Neural cell (in vitro differentiated cells): Measurements from ENCODE around the gene FAM163B. TPM values are rescaled to one million over a fixed set of nuclear protein-coding genes. Genes with fewer than 3 reads are reported as not detected.

Source experiments
- H2AFZ ChIP-seq: fragments of 200-600, 300-800 bp; sonication (generic), shearing (Covaris generic); 2 replicates; pipeline ENCODE4 v1.6.0; 2014; ENCODE audit warnings: low read depth, mild to moderate bottlenecking, antibody characterized with exemption, low read length, moderate library complexity
- H3F3A ChIP-seq: fragments of 200-600 bp; shearing (Covaris generic); 2 replicates; pipeline ENCODE4 v1.6.1; 2016; ENCODE audit warnings: mild to moderate bottlenecking, moderate library complexity, mixed read lengths, antibody characterized with exemption, low read length; ENCODE audit not compliant: insufficient read depth, poor library complexity, severe bottlenecking
- H3K27ac ChIP-seq: fragments of 200-600, 300-800 bp; sonication (generic), shearing (Covaris generic); 2 replicates; pipeline ENCODE4 v1.5.1; 2014; ENCODE audit warnings: mild to moderate bottlenecking, low read length, moderate library complexity
- H3K27me3 ChIP-seq: fragments of 300-800, 200-600 bp; sonication (generic), shearing (Covaris generic); 2 replicates; pipeline ENCODE4 v1.6.0; 2014; ENCODE audit warnings: mild to moderate bottlenecking, low read depth, low read length, moderate library complexity; ENCODE audit not compliant: insufficient read depth
- H3K36me3 ChIP-seq: fragments of 300-800, 200-600 bp; sonication (generic), shearing (Covaris generic); 2 replicates; pipeline ENCODE4 v1.5.1; 2014; ENCODE audit warnings: mild to moderate bottlenecking, antibody characterized with exemption, low read length, moderate library complexity; ENCODE audit not compliant: insufficient read depth
- H3K4me2 ChIP-seq: fragments of 300-800, 200-600 bp; sonication (generic), shearing (Covaris generic); 2 replicates; pipeline ENCODE4 v1.6.0; 2014; ENCODE audit warnings: mild to moderate bottlenecking, low read length
- H3K4me3 ChIP-seq: fragments of 300-800, 200-600 bp; sonication (generic), shearing (Covaris generic); 2 replicates; pipeline ENCODE4 v1.5.1; 2014; ENCODE audit warnings: mild to moderate bottlenecking, low read length, moderate library complexity
- H3K79me2 ChIP-seq: fragments of 200-600 bp; shearing (Covaris generic); replicated peaks from 2 replicates; pipeline ENCODE4 v1.6.0; 2014; ENCODE audit warnings: mild to moderate bottlenecking, low read length, moderate library complexity; ENCODE audit not compliant: insufficient read depth
- H3K9ac ChIP-seq: fragments of 300-800, 200-600 bp; sonication (generic), shearing (Covaris generic); 2 replicates; pipeline ENCODE4 v1.6.1; 2016; ENCODE audit warnings: mild to moderate bottlenecking, low read length, mixed read lengths
- H3K9me2 ChIP-seq: fragments of 200-600 bp; shearing (Covaris generic); 2 replicates; pipeline ENCODE4 v1.6.1; 2016; ENCODE audit warnings: mild to moderate bottlenecking, low read length, mixed read lengths; ENCODE audit not compliant: insufficient read depth
- H3K9me3 ChIP-seq: fragments of 200-600, 300-800 bp; sonication (generic), shearing (Covaris generic); 2 replicates; pipeline ENCODE4 v1.6.1; 2016; ENCODE audit warnings: mild to moderate bottlenecking, mixed run types, low read length, moderate library complexity, mixed read lengths
- H4K20me1 ChIP-seq: fragments of 200-600 bp; shearing (Covaris generic); 2 replicates; pipeline ENCODE4 v1.6.1; 2016; ENCODE audit warnings: mild to moderate bottlenecking, mixed run types; ENCODE audit not compliant: insufficient read depth
- EP300 ChIP-seq: fragments of 450-650 bp; conservative IDR thresholded peaks from 2 replicates; pipeline ENCODE4 v1.6.1; 2014; ENCODE audit warnings: antibody characterized with exemption, mild to moderate bottlenecking, moderate library complexity; ENCODE audit not compliant: poor library complexity, severe bottlenecking
- EZH2 ChIP-seq: fragments of 200-600, 300-800 bp; shearing (Covaris generic), sonication (generic); IDR thresholded peaks from 2 replicates; pipeline ENCODE4 v1.6.1; 2014; ENCODE audit warnings: antibody characterized with exemption, low read length, borderline replicate concordance, mild to moderate bottlenecking; ENCODE audit not compliant: insufficient read depth, poor library complexity, severe bottlenecking
- MXI1 ChIP-seq: fragments of 450-650 bp; conservative IDR thresholded peaks from 2 replicates; pipeline ENCODE4 v1.6.1; 2014; ENCODE audit warnings: antibody characterized with exemption, mild to moderate bottlenecking; ENCODE audit not compliant: poor library complexity, severe bottlenecking
- RAD21 ChIP-seq: fragments of 450-650 bp; conservative IDR thresholded peaks from 2 replicates; pipeline ENCODE4 v1.6.1; 2014; ENCODE audit warnings: antibody characterized with exemption, mild to moderate bottlenecking, moderate library complexity
- SMC3 ChIP-seq: fragments of 450-650 bp; conservative IDR thresholded peaks from 2 replicates; pipeline ENCODE4 v1.6.1; 2014; ENCODE audit warnings: antibody characterized with exemption, mild to moderate bottlenecking, moderate library complexity; ENCODE audit not compliant: poor library complexity
- TAF1 ChIP-seq: IDR thresholded peaks from 2 replicates; pipeline ENCODE4 v1.6.1; 2012; ENCODE audit warnings: low read depth
- polyA plus RNA-seq: library from polyadenylated mRNA; depleted of rRNA; stranded (reverse); fragments of >200 nt; gene quantifications from 2 replicates; pipeline ENCODE4 v1.2.3, GENCODE V29; 2014
- TF ChIP-seq, protein P1 (sequence below): IDR thresholded peaks from 2 replicates; pipeline ENCODE4 v1.6.1; 2012; ENCODE audit warnings: borderline replicate concordance
- TF ChIP-seq, protein P2 (sequence below): fragments of 450-650 bp; IDR thresholded peaks from 2 replicates; pipeline ENCODE4 v1.5.1; 2014; ENCODE audit warnings: antibody characterized with exemption, mild to moderate bottlenecking, moderate library complexity; ENCODE audit not compliant: poor library complexity, severe bottlenecking

The FAM163B gene
- polyA plus RNA-seq, 1 donor from 2014 or later = 1.5 TPM

DNA sequence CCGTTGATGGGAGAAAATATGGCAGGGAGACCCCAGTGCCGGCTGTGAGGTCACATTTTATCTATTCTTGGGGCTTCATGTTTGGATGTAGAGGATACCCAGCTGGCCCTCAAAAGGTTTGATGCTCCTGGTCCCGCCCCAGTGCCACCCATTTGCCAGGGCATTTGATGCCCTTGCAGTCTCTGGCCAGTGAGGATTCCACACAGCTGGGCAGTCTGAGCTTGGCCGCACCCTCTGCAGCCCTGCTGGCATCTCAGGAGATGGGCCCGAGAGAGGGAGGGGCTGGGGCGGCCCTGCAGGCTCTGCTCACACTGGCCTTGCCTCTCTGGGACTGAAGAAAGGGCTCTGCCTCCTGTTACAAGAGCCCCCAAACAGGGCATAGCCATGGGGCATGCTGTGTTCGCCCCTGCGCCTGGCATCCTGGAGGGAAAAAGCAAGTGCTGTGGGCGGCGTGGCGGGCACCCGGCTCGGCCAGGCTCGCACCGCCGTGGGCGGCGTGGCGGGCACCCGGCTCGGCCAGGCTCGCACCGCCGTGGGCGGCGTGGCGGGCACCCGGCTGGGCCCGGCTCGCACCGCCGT is 47.1 kb downstream of the FAM163B start:
- no peak overlapping the region for H3K9ac ChIP-seq
- H2AFZ ChIP-seq = no peak overlapping the region
- no peaks in the 10 kb centered on the region for H3K36me3 ChIP-seq
- H3K79me2 ChIP-seq = no peaks in the 10 kb centered on the region
- no peak overlapping the region for H3K27ac ChIP-seq
- H4K20me1 ChIP-seq = no peaks in the 10 kb centered on the region
- H3K9me3 ChIP-seq = no peaks in the 10 kb centered on the region
- H3K4me2 ChIP-seq = no peak overlapping the region
- no peak overlapping the region for H3K4me3 ChIP-seq
- no peaks in the 10 kb centered on the region for H3K9me2 ChIP-seq
- no peaks in the 10 kb centered on the region for H3K27me3 ChIP-seq
- H3F3A ChIP-seq = no peaks in the 10 kb centered on the region
- no peak for TF ChIP-seq EP300
- TF ChIP-seq, protein P1, sequence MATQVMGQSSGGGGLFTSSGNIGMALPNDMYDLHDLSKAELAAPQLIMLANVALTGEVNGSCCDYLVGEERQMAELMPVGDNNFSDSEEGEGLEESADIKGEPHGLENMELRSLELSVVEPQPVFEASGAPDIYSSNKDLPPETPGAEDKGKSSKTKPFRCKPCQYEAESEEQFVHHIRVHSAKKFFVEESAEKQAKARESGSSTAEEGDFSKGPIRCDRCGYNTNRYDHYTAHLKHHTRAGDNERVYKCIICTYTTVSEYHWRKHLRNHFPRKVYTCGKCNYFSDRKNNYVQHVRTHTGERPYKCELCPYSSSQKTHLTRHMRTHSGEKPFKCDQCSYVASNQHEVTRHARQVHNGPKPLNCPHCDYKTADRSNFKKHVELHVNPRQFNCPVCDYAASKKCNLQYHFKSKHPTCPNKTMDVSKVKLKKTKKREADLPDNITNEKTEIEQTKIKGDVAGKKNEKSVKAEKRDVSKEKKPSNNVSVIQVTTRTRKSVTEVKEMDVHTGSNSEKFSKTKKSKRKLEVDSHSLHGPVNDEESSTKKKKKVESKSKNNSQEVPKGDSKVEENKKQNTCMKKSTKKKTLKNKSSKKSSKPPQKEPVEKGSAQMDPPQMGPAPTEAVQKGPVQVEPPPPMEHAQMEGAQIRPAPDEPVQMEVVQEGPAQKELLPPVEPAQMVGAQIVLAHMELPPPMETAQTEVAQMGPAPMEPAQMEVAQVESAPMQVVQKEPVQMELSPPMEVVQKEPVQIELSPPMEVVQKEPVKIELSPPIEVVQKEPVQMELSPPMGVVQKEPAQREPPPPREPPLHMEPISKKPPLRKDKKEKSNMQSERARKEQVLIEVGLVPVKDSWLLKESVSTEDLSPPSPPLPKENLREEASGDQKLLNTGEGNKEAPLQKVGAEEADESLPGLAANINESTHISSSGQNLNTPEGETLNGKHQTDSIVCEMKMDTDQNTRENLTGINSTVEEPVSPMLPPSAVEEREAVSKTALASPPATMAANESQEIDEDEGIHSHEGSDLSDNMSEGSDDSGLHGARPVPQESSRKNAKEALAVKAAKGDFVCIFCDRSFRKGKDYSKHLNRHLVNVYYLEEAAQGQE = no peak
- no peak for TF ChIP-seq EZH2
- no peak for TF ChIP-seq MXI1

DNA sequence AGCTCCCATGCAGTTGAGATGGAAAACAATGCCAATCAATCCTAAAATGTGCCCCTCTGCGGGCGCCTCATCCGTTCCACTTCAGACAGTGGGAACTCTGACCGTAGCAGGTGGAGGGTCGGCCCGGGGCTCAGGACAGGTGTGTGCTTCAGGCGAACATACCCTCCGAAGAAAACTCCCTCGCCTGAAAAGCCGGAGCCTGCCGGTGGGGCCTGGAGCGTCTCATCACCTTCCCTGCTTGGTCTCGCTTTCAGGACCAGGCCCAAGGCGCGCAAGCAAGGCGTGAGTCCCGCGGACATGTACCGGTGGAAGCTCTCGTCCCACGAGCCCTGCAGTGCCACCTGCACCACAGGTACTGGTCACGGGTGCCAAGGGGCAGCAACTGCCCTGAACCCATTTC is 48.2 kb downstream of the FAM163B start:
- H3K79me2 ChIP-seq = no peaks in the 10 kb centered on the region
- no peaks in the 10 kb centered on the region for H3K27me3 ChIP-seq
- no peaks in the 10 kb centered on the region for H3K9me3 ChIP-seq
- no peak overlapping the region for H2AFZ ChIP-seq
- H3K9me2 ChIP-seq = no peaks in the 10 kb centered on the region
- no peaks in the 10 kb centered on the region for H3K36me3 ChIP-seq
- H3K4me3 ChIP-seq = no peak overlapping the region
- no peaks in the 10 kb centered on the region for H4K20me1 ChIP-seq
- TF ChIP-seq TAF1 (no peak), SMC3 (no peak), MXI1 (no peak), EP300 (no peak), EZH2 (no peak), RAD21 (no peak)
- TF ChIP-seq, protein P2, sequence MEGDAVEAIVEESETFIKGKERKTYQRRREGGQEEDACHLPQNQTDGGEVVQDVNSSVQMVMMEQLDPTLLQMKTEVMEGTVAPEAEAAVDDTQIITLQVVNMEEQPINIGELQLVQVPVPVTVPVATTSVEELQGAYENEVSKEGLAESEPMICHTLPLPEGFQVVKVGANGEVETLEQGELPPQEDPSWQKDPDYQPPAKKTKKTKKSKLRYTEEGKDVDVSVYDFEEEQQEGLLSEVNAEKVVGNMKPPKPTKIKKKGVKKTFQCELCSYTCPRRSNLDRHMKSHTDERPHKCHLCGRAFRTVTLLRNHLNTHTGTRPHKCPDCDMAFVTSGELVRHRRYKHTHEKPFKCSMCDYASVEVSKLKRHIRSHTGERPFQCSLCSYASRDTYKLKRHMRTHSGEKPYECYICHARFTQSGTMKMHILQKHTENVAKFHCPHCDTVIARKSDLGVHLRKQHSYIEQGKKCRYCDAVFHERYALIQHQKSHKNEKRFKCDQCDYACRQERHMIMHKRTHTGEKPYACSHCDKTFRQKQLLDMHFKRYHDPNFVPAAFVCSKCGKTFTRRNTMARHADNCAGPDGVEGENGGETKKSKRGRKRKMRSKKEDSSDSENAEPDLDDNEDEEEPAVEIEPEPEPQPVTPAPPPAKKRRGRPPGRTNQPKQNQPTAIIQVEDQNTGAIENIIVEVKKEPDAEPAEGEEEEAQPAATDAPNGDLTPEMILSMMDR = no peak
- TF ChIP-seq, protein P1 = no peak
- H3K27ac ChIP-seq = no peak overlapping the region
- H3K4me2 ChIP-seq = no peak overlapping the region
- H3F3A ChIP-seq = no peaks in the 10 kb centered on the region
- no peak overlapping the region for H3K9ac ChIP-seq
